ENCODE results near the gene GBA2. TPM values are rescaled to one million over a fixed set of nuclear protein-coding genes. Genes with fewer than 3 reads are reported as not detected.

GBA2 gene
- total RNA-seq, 1 experiment from 2014 or later, result 63.6 TPM

- no peak overlapping the region for H3K4me2 ChIP-seq (ENCODE audit: low read length)
- intact Hi-C loops (cut with micrococcal nuclease), result no loop called here
- no peaks in the 10 kb centered on the region for H3K79me2 ChIP-seq (ENCODE audit: insufficient read depth, low read length)
- POLR2A ChIA-PET, result no interaction called here
- no peak overlapping the region for H3K27ac ChIP-seq (ENCODE audit: low read depth, low read length)
- RAD21 ChIA-PET (ENCODE audit: low non-redundant PET in 1 of 2, low total read pairs in 2 of 2, uncharacterized antibody in 2 of 2, unreplicated experiment in 2 of 2), result no interaction called here
- TF ChIP-seq TCF7L2 (IDR thresholded peaks at IDR 0.05; ENCODE audit: borderline replicate concordance, extremely low read depth, insufficient read depth, insufficient read length), result no peak
- no peak for TF ChIP-seq EGR1 (IDR thresholded peaks at IDR 0.05; ENCODE audit: low read depth)
- TF ChIP-seq ZBTB33 (IDR thresholded peaks at IDR 0.05; ENCODE audit: extremely low read depth, insufficient replicate concordance, low read length), result no peak
- no peak for TF ChIP-seq JUND (IDR thresholded peaks at IDR 0.05)
- no peak for TF ChIP-seq ZFX (IDR thresholded peaks at IDR 0.05)
- TF ChIP-seq CTCF (IDR thresholded peaks at IDR 0.05 in 2 of 3, conservative IDR thresholded peaks at IDR 0.05 in 1 of 3; ENCODE audit: borderline replicate concordance in 1 of 3, insufficient read depth in 1 of 3, low read depth in 2 of 3, low read length in 2 of 3), result no peak
- no peak for TF ChIP-seq FOSL1 (IDR thresholded peaks at IDR 0.05; ENCODE audit: low read depth)
- peaks cover 0 to 2% of the 10 kb centered on the region in 2 experiments; a peak in 1 of 4 replicates for H3K4me1 ChIP-seq (ENCODE audit: control insufficient read depth in 1 of 2, insufficient read depth in 2 of 2, low read length in 2 of 2)
- H2AFZ ChIP-seq (ENCODE audit: low read depth, low read length, poor library complexity, severe bottlenecking), result no peak overlapping the region
- H3K9me3 ChIP-seq (ENCODE audit: control insufficient read depth in 1 of 2, insufficient read depth in 1 of 2, low read depth in 1 of 2, low read length in 2 of 2), result no peaks in the 10 kb centered on the region
- DNase-seq (ENCODE audit: low read depth, low spot score), result no peak
- no peak overlapping the region for H3K9ac ChIP-seq (ENCODE audit: low read length)
- H3K27me3 ChIP-seq (ENCODE audit: insufficient read depth, low read length), result no peaks in the 10 kb centered on the region
- ATAC-seq, result no peak
- H4K20me1 ChIP-seq (ENCODE audit: insufficient read depth), result no peaks in the 10 kb centered on the region
- BruUV-seq (replicated peaks), result no TSS peak
- CTCF ChIA-PET, result interaction anchor here (0.9 to 1.7 kb wide), 4 partner anchors 12 to 118 kb away, joined by 3 to 4 read pairs (median 3); partner anchors contain the start of gene HINT2
- no peaks in the 10 kb centered on the region for H3K9me2 ChIP-seq (ENCODE audit: insufficient read depth)
- no peaks in the 10 kb centered on the region for H3K36me3 ChIP-seq (ENCODE audit: control insufficient read depth in 1 of 2, insufficient read depth in 2 of 2, low read length in 2 of 2)
- H3K4me3 ChIP-seq (replicated peaks in 1 of 2; ENCODE audit: low read depth in 1 of 2, low read length in 2 of 2), result no peak overlapping the region
Measured at GRCh38 chr9:35778496-35778895, 29.5 kb upstream of the GBA2 start.
